ENCODE measurements around the gene RAD51B.

The RAD51B gene

GRCh38 chr14:68473069-68473468 is 653.5 kb downstream of the RAD51B start:
- H3K4me3 ChIP-seq (ENCODE audit: low read depth, low read length) = no peak overlapping the region
- H3K4me2 ChIP-seq (ENCODE audit: low read length) = peak overlapping the region; percentile 4
- peaks cover 24% of the 10 kb centered on the region for H3K4me1 ChIP-seq
- H3K9me3 ChIP-seq (ENCODE audit: control insufficient read depth, low read length) = no peaks in the 10 kb centered on the region
- H3K27ac ChIP-seq = peak overlapping the region; percentile 69
- peak overlapping the region; percentile 71 for H2AFZ ChIP-seq
- H3K9ac ChIP-seq = no peak overlapping the region
- TF ChIP-seq, protein P1, sequence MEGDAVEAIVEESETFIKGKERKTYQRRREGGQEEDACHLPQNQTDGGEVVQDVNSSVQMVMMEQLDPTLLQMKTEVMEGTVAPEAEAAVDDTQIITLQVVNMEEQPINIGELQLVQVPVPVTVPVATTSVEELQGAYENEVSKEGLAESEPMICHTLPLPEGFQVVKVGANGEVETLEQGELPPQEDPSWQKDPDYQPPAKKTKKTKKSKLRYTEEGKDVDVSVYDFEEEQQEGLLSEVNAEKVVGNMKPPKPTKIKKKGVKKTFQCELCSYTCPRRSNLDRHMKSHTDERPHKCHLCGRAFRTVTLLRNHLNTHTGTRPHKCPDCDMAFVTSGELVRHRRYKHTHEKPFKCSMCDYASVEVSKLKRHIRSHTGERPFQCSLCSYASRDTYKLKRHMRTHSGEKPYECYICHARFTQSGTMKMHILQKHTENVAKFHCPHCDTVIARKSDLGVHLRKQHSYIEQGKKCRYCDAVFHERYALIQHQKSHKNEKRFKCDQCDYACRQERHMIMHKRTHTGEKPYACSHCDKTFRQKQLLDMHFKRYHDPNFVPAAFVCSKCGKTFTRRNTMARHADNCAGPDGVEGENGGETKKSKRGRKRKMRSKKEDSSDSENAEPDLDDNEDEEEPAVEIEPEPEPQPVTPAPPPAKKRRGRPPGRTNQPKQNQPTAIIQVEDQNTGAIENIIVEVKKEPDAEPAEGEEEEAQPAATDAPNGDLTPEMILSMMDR (IDR thresholded peaks at IDR 0.05) = no peak
- no peaks in the 10 kb centered on the region for H3K79me2 ChIP-seq
- H3K27me3 ChIP-seq (ENCODE audit: control insufficient read depth, insufficient read depth, low read length) = no peaks in the 10 kb centered on the region
- no peaks in the 10 kb centered on the region for H3K36me3 ChIP-seq (ENCODE audit: control insufficient read depth, insufficient read depth, low read length)

DNA sequence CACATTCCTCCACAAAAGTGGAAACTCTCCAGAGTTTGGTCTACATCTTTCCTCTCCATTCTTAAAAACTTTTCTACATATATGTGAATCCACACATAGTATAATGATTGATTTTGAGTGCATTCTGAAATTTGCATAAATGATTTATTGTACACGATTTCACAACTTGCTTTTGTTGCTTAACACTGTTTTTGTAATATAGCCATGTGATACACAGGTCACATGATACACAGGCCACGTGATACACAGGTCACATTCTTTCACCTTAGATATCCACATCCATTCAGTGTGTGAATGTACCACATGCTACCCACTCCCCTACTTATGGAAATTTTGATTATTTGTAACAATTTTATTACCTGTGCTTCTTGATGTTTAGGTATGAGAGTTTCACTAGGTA is 654.2 kb downstream of the RAD51B start:
- Histone ChIP-seq H3K27me3 (ENCODE audit: control insufficient read depth, insufficient read depth, low read length) (no peaks in the 10 kb centered on the region), H3K36me3 (ENCODE audit: control insufficient read depth, insufficient read depth, low read length) (no peaks in the 10 kb centered on the region), H3K4me2 (ENCODE audit: low read length) (no peak overlapping the region), H3K79me2 (no peaks in the 10 kb centered on the region), H2AFZ (peak overlapping the region; percentile 71), H3K27ac (peak overlapping the region; percentile 69), H3K4me3 (ENCODE audit: low read depth, low read length) (no peak overlapping the region), H3K4me1 (peaks cover 24% of the 10 kb centered on the region), H3K9ac (no peak overlapping the region), H3K9me3 (ENCODE audit: control insufficient read depth, low read length) (no peaks in the 10 kb centered on the region)
- TF ChIP-seq, protein P1 (IDR thresholded peaks at IDR 0.05) = no peak

DNA sequence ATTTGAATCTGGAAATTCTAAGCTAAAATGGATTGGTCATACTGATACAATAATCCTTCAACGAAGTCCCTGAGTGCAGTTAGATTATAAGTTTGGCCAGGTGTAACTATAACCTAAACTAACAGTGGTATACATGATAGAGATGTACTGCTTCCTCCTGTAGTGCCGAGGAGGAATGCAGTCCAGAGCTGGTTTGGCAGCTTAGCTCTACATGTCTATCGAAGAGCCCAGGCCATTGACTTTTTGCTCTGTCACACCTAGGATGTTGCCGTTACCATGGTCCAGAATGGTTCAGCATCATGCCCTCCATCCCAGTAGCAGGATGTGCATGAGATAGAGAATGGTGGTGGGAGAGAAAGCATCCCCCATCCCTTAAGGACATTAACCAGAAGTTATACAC is 655.2 kb downstream of the RAD51B start:
- H3K4me1 ChIP-seq = peaks cover 28% of the 10 kb centered on the region
- TF ChIP-seq, protein P1 (IDR thresholded peaks at IDR 0.05) = no peak

DNA sequence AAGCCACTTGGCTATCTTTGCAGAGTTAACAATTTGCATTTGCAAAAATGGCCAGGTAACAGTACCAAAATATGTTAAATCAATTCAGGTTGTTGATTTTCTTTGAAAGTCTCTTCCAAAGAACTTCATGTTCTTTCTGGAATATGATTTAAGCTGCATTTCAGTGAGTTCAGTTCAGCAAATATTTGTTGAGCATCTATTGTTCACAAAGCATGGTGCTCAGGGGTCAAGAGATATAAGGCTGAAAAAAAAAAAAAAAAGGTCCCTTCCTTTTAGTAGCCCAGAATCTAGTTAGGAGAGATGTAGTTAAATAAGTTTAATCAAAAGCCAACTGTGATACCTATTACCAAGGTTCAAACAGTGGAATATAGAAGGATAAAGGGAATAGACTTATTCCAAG is 656.2 kb downstream of the RAD51B start:
- no peaks in the 10 kb centered on the region for H3K27me3 ChIP-seq (ENCODE audit: control insufficient read depth, insufficient read depth, low read length)
- H3K4me2 ChIP-seq (ENCODE audit: low read length) = peak overlapping the region; percentile 44
- no peak overlapping the region for H3K9ac ChIP-seq
- H3K9me3 ChIP-seq (ENCODE audit: control insufficient read depth, low read length) = no peaks in the 10 kb centered on the region
- no peak overlapping the region for H2AFZ ChIP-seq
- no peaks in the 10 kb centered on the region for H3K79me2 ChIP-seq
- no peak overlapping the region for H3K27ac ChIP-seq
- H3K4me3 ChIP-seq (ENCODE audit: low read depth, low read length) = no peak overlapping the region
- H3K36me3 ChIP-seq (ENCODE audit: control insufficient read depth, insufficient read depth, low read length) = no peaks in the 10 kb centered on the region
- peaks cover 28% of the 10 kb centered on the region for H3K4me1 ChIP-seq
- TF ChIP-seq, protein P1 (IDR thresholded peaks at IDR 0.05) = no peak

More for the DNA sequence above, 655.2 kb downstream of the RAD51B start:
- Histone ChIP-seq H3K4me2 (ENCODE audit: low read length) (no peak overlapping the region), H3K79me2 (no peaks in the 10 kb centered on the region), H3K4me3 (ENCODE audit: low read depth, low read length) (no peak overlapping the region), H2AFZ (no peak overlapping the region), H3K9me3 (ENCODE audit: control insufficient read depth, low read length) (no peaks in the 10 kb centered on the region), H3K27me3 (ENCODE audit: control insufficient read depth, insufficient read depth, low read length) (no peaks in the 10 kb centered on the region), H3K36me3 (ENCODE audit: control insufficient read depth, insufficient read depth, low read length) (no peaks in the 10 kb centered on the region), H3K9ac (no peak overlapping the region), H3K27ac (no peak overlapping the region)

Data from parathyroid adenoma (tissue), 2 donors.